Measurements from ENCODE around the gene PMM2.

DNA sequence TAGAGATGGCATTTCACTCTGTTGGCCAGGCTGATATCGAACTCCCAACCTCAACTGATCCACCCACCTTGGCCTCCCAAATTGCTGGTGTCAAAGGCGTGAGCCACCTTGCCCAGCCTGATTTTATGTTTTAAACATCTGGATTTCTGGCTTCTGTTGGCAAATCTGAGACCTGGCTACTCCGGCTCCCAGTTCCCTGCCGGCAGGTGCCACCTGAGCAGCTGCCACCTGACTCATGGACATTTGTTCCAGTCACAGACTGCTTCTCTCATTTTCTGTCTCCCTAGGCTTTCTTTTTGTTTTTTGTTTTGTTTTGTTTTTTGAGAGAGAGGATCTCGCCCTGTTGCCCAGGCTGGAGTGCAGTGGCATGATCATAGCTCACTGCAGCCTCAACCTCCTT, 9.6 kb downstream of the PMM2 start:
- TF ChIP-seq EP300 (IDR thresholded peaks at IDR 0.05) (no peak), POLR2A (IDR thresholded peaks at IDR 0.05) (no peak)
- TF ChIP-seq, protein P1, sequence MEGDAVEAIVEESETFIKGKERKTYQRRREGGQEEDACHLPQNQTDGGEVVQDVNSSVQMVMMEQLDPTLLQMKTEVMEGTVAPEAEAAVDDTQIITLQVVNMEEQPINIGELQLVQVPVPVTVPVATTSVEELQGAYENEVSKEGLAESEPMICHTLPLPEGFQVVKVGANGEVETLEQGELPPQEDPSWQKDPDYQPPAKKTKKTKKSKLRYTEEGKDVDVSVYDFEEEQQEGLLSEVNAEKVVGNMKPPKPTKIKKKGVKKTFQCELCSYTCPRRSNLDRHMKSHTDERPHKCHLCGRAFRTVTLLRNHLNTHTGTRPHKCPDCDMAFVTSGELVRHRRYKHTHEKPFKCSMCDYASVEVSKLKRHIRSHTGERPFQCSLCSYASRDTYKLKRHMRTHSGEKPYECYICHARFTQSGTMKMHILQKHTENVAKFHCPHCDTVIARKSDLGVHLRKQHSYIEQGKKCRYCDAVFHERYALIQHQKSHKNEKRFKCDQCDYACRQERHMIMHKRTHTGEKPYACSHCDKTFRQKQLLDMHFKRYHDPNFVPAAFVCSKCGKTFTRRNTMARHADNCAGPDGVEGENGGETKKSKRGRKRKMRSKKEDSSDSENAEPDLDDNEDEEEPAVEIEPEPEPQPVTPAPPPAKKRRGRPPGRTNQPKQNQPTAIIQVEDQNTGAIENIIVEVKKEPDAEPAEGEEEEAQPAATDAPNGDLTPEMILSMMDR (IDR thresholded peaks at IDR 0.05), result no peak
